ENCODE measurements around the gene CNGA1. TPM values are rescaled to one million over a fixed set of nuclear protein-coding genes. Genes with fewer than 3 reads are reported as not detected.

CNGA1 gene
- total RNA-seq: not detected in 2 replicates

GRCh38 chr4:48016141-48017107, at the start of gene CNGA1, which contains the start of gene NIPAL1:
Gene CNGA1 (minus strand): TSS chr4:48016681. CDS start chr4:47952689, 63,992 bp downstream.
Gene NIPAL1 (plus strand): TSS chr4:48016772. CDS start chr4:48016840, 68 bp downstream.

GRCh38 chr4:47914220-47914925, 102.1 kb downstream of the CNGA1 start, which contains the start of gene NFXL1:
Gene NFXL1 (minus strand): TSS chr4:47914583. CDS start chr4:47914203, 380 bp downstream.

Other genes starting within 250 kb of the CNGA1 start
- gene CORIN, start 178.6 kb downstream of the CNGA1 start, total RNA-seq: 0.15 and 0.33 TPM in 2 replicates
- 7.1 and 13.1 TPM in 2 replicates for gene NFXL1, start 102.1 kb downstream of the CNGA1 start, total RNA-seq
- gene NIPAL1, start 91 bp upstream of the CNGA1 start, total RNA-seq: not detected in 2 replicates
- gene TXK, start 117.6 kb upstream of the CNGA1 start, total RNA-seq: under 0.01 and 0.17 TPM in 2 replicates

Data from smooth muscle cell of trachea (primary cell).